Activated CD4-positive, alpha-beta memory T cell treated with anti-CD3 and anti-CD28 coated beads, Interleukin-2, amount 10 ng/mL, durations not matched to agents 7 days and 5 days (primary cell): Measurements from ENCODE around the gene ACAP1. TPM values are rescaled to one million over a fixed set of nuclear protein-coding genes. Genes with fewer than 3 reads are reported as not detected.

ENCODE experiments used
- CTCF ChIA-PET: fragments of 350-600 bp; sonication (Branson Sonifier 250); formaldehyde crosslinking; loops from one replicate; lab custom pipeline; 2021; ENCODE audit warnings: antibody characterized with exemption, inconsistent platforms; lab: Charles Lee
- POLR2A ChIA-PET: fragments of 350-600 bp; sonication (Branson Sonifier 250); formaldehyde crosslinking; loops from one replicate; lab custom pipeline; 2021; ENCODE audit warnings: antibody characterized with exemption; lab: Charles Lee
- DNase-seq: peaks from one replicate; pipeline ENCODE4 v3.0.0-alpha.2; 2020
- H3K27ac Mint-ChIP-seq: one replicate; pipeline ENCODE4 v1.8.0; 2021; ENCODE audit warnings: mild to moderate bottlenecking, mixed read lengths
- H3K27me3 Mint-ChIP-seq: one replicate; pipeline ENCODE4 v1.8.0; 2021; ENCODE audit warnings: mixed read lengths
- H3K36me3 Mint-ChIP-seq: one replicate; pipeline ENCODE4 v1.8.0; 2021; ENCODE audit warnings: low read depth, mixed read lengths
- H3K4me1 Mint-ChIP-seq: one replicate; pipeline ENCODE4 v1.8.0; 2021; ENCODE audit warnings: mixed read lengths
- H3K4me3 Mint-ChIP-seq: one replicate; pipeline ENCODE4 v1.8.0; 2021; ENCODE audit warnings: mild to moderate bottlenecking, mixed read lengths
- H3K9me3 Mint-ChIP-seq: one replicate; pipeline ENCODE4 v1.8.0; 2021; ENCODE audit warnings: mixed read lengths
- total RNA-seq, 2 experiments: library from RNA; stranded (reverse); gene quantifications; one replicate each; pipeline ENCODE4 v1.2.3, GENCODE V29; 2021

Gene ACAP1, protein sequence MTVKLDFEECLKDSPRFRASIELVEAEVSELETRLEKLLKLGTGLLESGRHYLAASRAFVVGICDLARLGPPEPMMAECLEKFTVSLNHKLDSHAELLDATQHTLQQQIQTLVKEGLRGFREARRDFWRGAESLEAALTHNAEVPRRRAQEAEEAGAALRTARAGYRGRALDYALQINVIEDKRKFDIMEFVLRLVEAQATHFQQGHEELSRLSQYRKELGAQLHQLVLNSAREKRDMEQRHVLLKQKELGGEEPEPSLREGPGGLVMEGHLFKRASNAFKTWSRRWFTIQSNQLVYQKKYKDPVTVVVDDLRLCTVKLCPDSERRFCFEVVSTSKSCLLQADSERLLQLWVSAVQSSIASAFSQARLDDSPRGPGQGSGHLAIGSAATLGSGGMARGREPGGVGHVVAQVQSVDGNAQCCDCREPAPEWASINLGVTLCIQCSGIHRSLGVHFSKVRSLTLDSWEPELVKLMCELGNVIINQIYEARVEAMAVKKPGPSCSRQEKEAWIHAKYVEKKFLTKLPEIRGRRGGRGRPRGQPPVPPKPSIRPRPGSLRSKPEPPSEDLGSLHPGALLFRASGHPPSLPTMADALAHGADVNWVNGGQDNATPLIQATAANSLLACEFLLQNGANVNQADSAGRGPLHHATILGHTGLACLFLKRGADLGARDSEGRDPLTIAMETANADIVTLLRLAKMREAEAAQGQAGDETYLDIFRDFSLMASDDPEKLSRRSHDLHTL
- total RNA-seq = 100 to 1,000 TPM; 682 to 709 TPM

DNA sequence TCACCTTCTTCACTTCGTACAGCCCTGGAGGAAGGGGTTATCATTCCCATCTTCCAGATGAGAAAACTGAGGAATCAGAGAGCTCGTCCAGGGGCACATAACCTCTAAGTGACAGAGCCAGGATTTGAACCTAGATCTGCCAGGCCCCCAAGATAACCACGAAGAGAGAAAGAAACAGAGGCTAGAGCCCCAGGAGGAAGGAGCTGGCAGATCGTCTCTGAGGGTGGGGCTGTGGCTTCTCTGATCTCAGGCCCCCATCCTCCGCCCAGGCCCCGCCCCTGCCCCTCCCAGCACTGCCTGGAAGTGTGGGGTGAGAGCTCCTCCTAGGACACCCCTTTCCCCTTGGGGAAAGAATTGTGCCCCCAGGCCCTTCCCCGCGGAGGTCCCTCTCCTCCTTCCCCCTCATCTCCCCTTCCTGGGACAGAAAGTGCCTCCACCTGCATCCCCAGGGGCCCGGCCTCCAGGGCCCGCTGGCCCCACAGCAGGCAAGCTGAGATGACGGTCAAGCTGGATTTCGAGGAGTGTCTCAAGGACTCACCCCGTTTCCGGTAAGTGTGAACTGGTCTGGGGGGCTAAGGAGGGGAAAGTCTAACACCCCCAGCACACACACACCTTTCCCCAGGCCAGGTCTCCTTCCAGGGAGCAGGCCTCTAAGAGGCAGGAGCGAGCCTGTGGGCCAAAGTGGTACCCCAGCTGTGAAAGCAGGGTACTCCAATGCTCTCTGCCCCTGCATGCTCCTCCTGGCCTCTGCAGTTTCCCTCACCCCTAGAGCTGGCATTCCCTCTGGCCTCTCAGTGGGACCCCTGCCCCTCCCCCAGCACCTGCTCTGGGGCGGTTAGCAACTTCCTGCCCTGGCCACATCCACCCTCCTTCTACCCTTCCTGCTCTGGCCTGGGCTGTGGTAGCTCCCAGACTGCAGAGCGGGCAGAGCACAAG is at the start of gene ACAP1:
ACAP1 (plus strand) TSS at position 290 of the 936 bp plus-strand sequence; CDS start at position 496, 206 bp downstream.
- Mint-ChIP-seq H3K27me3 (no peaks in the 10 kb centered on the region), H3K4me1 (peaks cover 59% of the 10 kb centered on the region), H3K4me3 (peak within 1 kb of the TSS; percentile 91), H3K27ac (peak within 1 kb of the TSS; percentile 91), H3K9me3 (no peaks in the 10 kb centered on the region), H3K36me3 (peaks cover 29% of the 10 kb centered on the region)
- ChIA-PET POLR2A (interaction anchor here (0.6 to 6.7 kb wide), 36 partner anchors 7 to 820 kb away, joined by 3 to 109 read pairs (median 6); partner anchors contain the start of genes CD68, CTDNEP1, FGF11 and GPS2), CTCF (interaction anchor here (0.6 to 3.3 kb wide), 19 partner anchors 9 to 783 kb away, joined by 3 to 48 read pairs (median 5); partner anchors contain the start of genes GPS2, TMEM102 and TMEM95)
- DNase-seq = peak; percentile 93

DNA sequence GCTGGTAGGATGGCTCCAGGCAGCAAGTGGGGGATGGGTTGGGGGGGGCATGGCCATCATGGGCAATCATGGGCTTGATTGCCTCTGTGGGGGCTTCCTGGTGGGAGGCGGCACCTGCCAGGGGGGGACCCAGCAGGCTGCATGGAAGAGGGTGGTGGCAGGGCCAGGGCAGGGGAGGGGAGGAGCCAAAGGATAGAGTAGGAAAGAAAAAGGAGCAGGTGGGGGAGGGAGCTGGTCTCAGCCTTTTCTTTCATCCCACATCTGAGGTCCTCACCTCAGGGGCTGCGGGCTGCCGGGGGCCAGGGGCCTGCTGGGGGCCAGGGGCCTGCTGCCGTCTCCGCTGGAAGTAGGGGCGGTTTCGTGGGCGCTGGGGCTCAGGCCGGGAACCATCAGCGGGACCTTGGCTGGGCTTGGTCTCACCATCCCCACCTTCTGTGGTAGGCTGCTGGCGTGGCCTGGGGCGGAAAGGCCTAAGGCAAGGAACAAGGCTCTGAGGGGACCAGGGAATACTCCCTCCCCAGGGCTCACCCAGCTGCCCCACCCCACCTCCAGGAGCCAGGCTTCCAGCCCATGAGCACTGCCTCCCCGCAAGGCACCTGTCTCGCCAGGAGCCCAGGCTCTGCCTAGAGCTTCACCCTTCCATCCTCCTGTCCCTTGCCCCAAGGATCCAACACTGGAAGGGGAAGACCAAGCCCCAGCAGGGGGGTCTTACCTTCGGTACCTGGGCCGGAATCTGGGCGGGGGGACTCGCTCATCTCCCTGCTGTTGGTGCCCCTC is 46.9 kb upstream of the ACAP1 start:
- Mint-ChIP-seq H3K27me3 (peaks cover 48% of the 10 kb centered on the region), H3K36me3 (no peaks in the 10 kb centered on the region), H3K4me1 (peaks cover 9% of the 10 kb centered on the region), H3K27ac (no peak overlapping the region), H3K9me3 (no peaks in the 10 kb centered on the region), H3K4me3 (no peak overlapping the region)
- POLR2A ChIA-PET = no interaction called here
- no peak for DNase-seq
- CTCF ChIA-PET = interaction anchor here (1.4 kb wide), 1 partner anchor 10 kb away, joined by 5 read pairs; no protein-coding TSS in a partner anchor

- H3K4me1 Mint-ChIP-seq = peaks cover 13% of the 10 kb centered on the region
- no peaks in the 10 kb centered on the region for H3K36me3 Mint-ChIP-seq
- no peak for DNase-seq
- CTCF ChIA-PET = interaction anchor here (1.4 kb wide), 1 partner anchor 9 kb away, joined by 5 read pairs; no protein-coding TSS in a partner anchor
- peaks cover 52% of the 10 kb centered on the region for H3K27me3 Mint-ChIP-seq
- H3K4me3 Mint-ChIP-seq = no peak overlapping the region
- H3K9me3 Mint-ChIP-seq = no peaks in the 10 kb centered on the region
- H3K27ac Mint-ChIP-seq = no peak overlapping the region
- POLR2A ChIA-PET = no interaction called here
These were observed 46.2 kb upstream of the ACAP1 start for GRCh38 chr17:7290166-7290565.

DNA sequence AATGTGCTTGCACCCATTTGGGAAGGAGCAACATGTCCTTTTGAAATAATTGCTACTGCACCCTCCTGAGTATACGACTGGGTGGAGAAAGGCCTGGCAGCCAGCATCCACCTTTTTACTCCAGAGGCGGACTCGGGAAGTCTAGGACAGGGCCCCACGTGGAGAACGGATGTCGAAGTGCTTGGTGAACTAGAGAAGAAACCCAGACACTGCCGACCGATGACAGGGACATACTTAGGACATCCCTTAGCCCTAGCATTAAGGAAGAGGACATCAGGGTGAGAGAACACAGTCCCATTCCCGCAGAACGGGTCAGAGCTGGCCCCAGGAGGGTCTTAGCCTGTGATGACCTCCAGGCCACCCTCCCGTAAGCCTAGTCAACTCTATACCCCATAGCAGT is 45.6 kb upstream of the ACAP1 start:
- CTCF ChIA-PET = interaction anchor here (1.4 kb wide), 1 partner anchor 9 kb away, joined by 5 read pairs; no protein-coding TSS in a partner anchor

GRCh38 chr17:7292194-7292593 is 44.1 kb upstream of the ACAP1 start:
- Mint-ChIP-seq H3K27me3 (peaks cover 52% of the 10 kb centered on the region), H3K4me1 (peaks cover 29% of the 10 kb centered on the region), H3K27ac (no peak overlapping the region), H3K4me3 (no peak overlapping the region), H3K36me3 (no peaks in the 10 kb centered on the region), H3K9me3 (no peaks in the 10 kb centered on the region)
- ChIA-PET POLR2A (interaction anchor here (1.2 to 1.9 kb wide), 2 partner anchors 17 to 145 kb away, joined by 3 to 4 read pairs; no protein-coding TSS in a partner anchor), CTCF (interaction anchor here (1.5 kb wide), 1 partner anchor 72 kb away, joined by 3 read pairs; the partner anchor contains the start of genes ACADVL and DLG4)
- DNase-seq = no peak

More for the DNA sequence above, 45.6 kb upstream of the ACAP1 start:
- Mint-ChIP-seq H3K36me3 (no peaks in the 10 kb centered on the region), H3K9me3 (no peaks in the 10 kb centered on the region), H3K27ac (no peak overlapping the region), H3K27me3 (peaks cover 54% of the 10 kb centered on the region), H3K4me3 (no peak overlapping the region), H3K4me1 (peaks cover 18% of the 10 kb centered on the region)
- no peak for DNase-seq
- POLR2A ChIA-PET = no interaction called here

- H3K27me3 Mint-ChIP-seq = peaks cover 46% of the 10 kb centered on the region
- POLR2A ChIA-PET = interaction anchor here (1.2 to 1.9 kb wide), 2 partner anchors 17 to 144 kb away, joined by 3 to 4 read pairs; no protein-coding TSS in a partner anchor
- no peak overlapping the region for H3K4me3 Mint-ChIP-seq
- peaks cover 29% of the 10 kb centered on the region for H3K4me1 Mint-ChIP-seq
- H3K9me3 Mint-ChIP-seq = no peaks in the 10 kb centered on the region
- DNase-seq = no peak
- CTCF ChIA-PET = no interaction called here
- H3K27ac Mint-ChIP-seq = no peak overlapping the region
- H3K36me3 Mint-ChIP-seq = no peaks in the 10 kb centered on the region
These were observed 43.6 kb upstream of the ACAP1 start for GRCh38 chr17:7292729-7293128.

DNA sequence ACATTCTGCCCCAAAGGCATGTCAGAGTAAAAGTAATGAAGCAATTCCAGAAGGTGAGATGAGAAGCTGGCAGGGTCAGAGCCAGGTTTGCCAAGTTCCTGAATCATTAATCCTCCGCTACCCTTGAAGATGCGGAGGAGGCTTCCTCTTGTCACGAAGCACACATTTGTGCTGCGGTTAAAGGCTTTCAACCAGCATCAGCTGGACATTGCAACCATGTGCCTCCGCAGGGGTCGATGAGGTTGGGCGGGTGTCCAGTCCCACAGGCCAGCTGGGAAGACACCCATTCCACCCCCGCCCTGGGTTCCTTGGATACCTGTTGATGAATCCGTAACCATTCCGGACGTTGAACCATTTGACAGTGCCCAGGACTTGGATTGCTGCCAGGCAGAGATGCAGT is 43.2 kb upstream of the ACAP1 start:
- Mint-ChIP-seq H3K27ac (no peak overlapping the region), H3K4me3 (no peak overlapping the region), H3K36me3 (no peaks in the 10 kb centered on the region), H3K9me3 (no peaks in the 10 kb centered on the region), H3K4me1 (peaks cover 29% of the 10 kb centered on the region), H3K27me3 (peaks cover 42% of the 10 kb centered on the region)
- CTCF ChIA-PET = interaction anchor here (1.0 kb wide), 1 partner anchor 73 kb away, joined by 4 read pairs; no protein-coding TSS in a partner anchor
- no peak for DNase-seq
- POLR2A ChIA-PET = interaction anchor here (1.2 to 1.9 kb wide), 2 partner anchors 16 to 144 kb away, joined by 3 to 4 read pairs; no protein-coding TSS in a partner anchor

- no peak for DNase-seq
- Mint-ChIP-seq H3K27ac (no peak overlapping the region), H3K4me1 (peaks cover 29% of the 10 kb centered on the region), H3K9me3 (no peaks in the 10 kb centered on the region), H3K27me3 (peaks cover 37% of the 10 kb centered on the region), H3K36me3 (no peaks in the 10 kb centered on the region), H3K4me3 (peak overlapping the region; percentile 69)
- CTCF ChIA-PET = interaction anchor here (1.0 kb wide), 1 partner anchor 73 kb away, joined by 4 read pairs; no protein-coding TSS in a partner anchor
- POLR2A ChIA-PET = interaction anchor here (1.9 kb wide), 1 partner anchor 143 kb away, joined by 4 read pairs; no protein-coding TSS in a partner anchor
These were observed 42.3 kb upstream of the ACAP1 start for GRCh38 chr17:7293816-7294613.

GRCh38 chr17:7294614-7295153 is 41.6 kb upstream of the ACAP1 start, which contains the start of gene YBX2:
Gene YBX2 (minus strand): TSS chr17:7294639. CDS start chr17:7294500, 139 bp downstream.
- Mint-ChIP-seq H3K27ac (peak within 1 kb of the TSS; percentile 40), H3K4me1 (peaks cover 29% of the 10 kb centered on the region), H3K27me3 (peaks cover 38% of the 10 kb centered on the region), H3K36me3 (no peaks in the 10 kb centered on the region), H3K4me3 (peak within 1 kb of the TSS; percentile 69), H3K9me3 (no peaks in the 10 kb centered on the region)
- ChIA-PET CTCF (no interaction called here), POLR2A (no interaction called here)
- peak; percentile 85 for DNase-seq
